DND-41 (cell line): Measurements from ENCODE around the gene ZNF19.

Experiments used
- CTCF ChIP-seq: IDR thresholded peaks from 2 replicates; pipeline ENCODE4 v1.5.1; 2012; ENCODE audit warnings: borderline replicate concordance, low read length, moderate library complexity, mild to moderate bottlenecking; ENCODE audit not compliant: poor library complexity, severe bottlenecking; ENCODE audit errors: extremely low read depth
- EZH2 ChIP-seq: IDR thresholded peaks from 3 replicates; pipeline ENCODE4 v1.6.1; 2012; ENCODE audit warnings: borderline replicate concordance, low read depth, mild to moderate bottlenecking, moderate library complexity, low read length, inconsistent platforms; ENCODE audit not compliant: severe bottlenecking

- TF ChIP-seq CTCF = no peak
- TF ChIP-seq EZH2 = no peak
Observed at GRCh38 chr16:71492786-71493185, 3.7 kb upstream of the ZNF19 start.
